H9 (cell line): Measurements from ENCODE around the gene KCNJ12. TPM values are rescaled to one million over a fixed set of nuclear protein-coding genes. Genes with fewer than 3 reads are reported as not detected.
A peak's percentile ranks its signal among the peaks of the same experiment; 100 is the strongest.

Source experiments
- DNase-seq: peaks from one replicate; pipeline ENCODE4 v3.0.0-alpha.2; 2017
- H2AFZ ChIP-seq: one replicate; pipeline ENCODE4 v1.6.1; 2013; ENCODE audit warnings: mild to moderate bottlenecking, low read length, control low read depth, moderate library complexity
- H2AK5ac ChIP-seq: 2 replicates; pipeline ENCODE4 v1.6.1; 2013; ENCODE audit warnings: low read length, control low read depth, mixed read lengths; ENCODE audit not compliant: insufficient read length
- H2BK120ac ChIP-seq: one replicate; pipeline ENCODE4 v1.6.1; 2013; ENCODE audit warnings: low read depth, mild to moderate bottlenecking, low read length, control low read depth, inconsistent platforms; ENCODE audit not compliant: poor library complexity, severe bottlenecking
- H2BK12ac ChIP-seq: 2 replicates; pipeline ENCODE4 v1.6.1; 2013; ENCODE audit warnings: low read length, control low read depth, mixed read lengths, low read depth; ENCODE audit not compliant: insufficient read length
- H2BK15ac ChIP-seq: 2 replicates; pipeline ENCODE4 v1.6.1; 2013; ENCODE audit warnings: low read depth, low read length, control low read depth
- H2BK20ac ChIP-seq: one replicate; pipeline ENCODE4 v1.6.1; 2013; ENCODE audit warnings: low read depth, mild to moderate bottlenecking, low read length, control low read depth, inconsistent platforms; ENCODE audit not compliant: poor library complexity, severe bottlenecking
- H2BK5ac ChIP-seq: 2 replicates; pipeline ENCODE4 v1.6.1; 2013; ENCODE audit warnings: low read length, control low read depth, mixed read lengths; ENCODE audit not compliant: insufficient read length
- H3K14ac ChIP-seq: 2 replicates; pipeline ENCODE4 v1.6.1; 2013; ENCODE audit warnings: low read length, control low read depth; ENCODE audit not compliant: insufficient read depth
- H3K18ac ChIP-seq: 2 replicates; pipeline ENCODE4 v1.6.1; 2013; ENCODE audit warnings: low read depth, mild to moderate bottlenecking, mixed read lengths, low read length, control low read depth; ENCODE audit not compliant: insufficient read length
- H3K23ac ChIP-seq: 2 replicates; pipeline ENCODE4 v1.6.1; 2013; ENCODE audit warnings: low read length, control low read depth, mixed read lengths, low read depth; ENCODE audit not compliant: insufficient read length
- H3K23me2 ChIP-seq: 2 replicates; pipeline ENCODE4 v1.6.1; 2013; ENCODE audit warnings: low read depth, mild to moderate bottlenecking, mixed read lengths, low read length, control low read depth; ENCODE audit not compliant: insufficient read length, poor library complexity, severe bottlenecking
- H3K27ac ChIP-seq: 2 replicates; pipeline ENCODE4 v1.5.1; 2013; ENCODE audit warnings: low read length, control low read depth, mixed read lengths, low read depth; ENCODE audit not compliant: insufficient read length
- H3K27me3 ChIP-seq: 2 replicates; pipeline ENCODE4 v1.6.1; 2013; ENCODE audit warnings: low read length, control low read depth, inconsistent platforms; ENCODE audit not compliant: insufficient read depth
- H3K4ac ChIP-seq: 2 replicates; pipeline ENCODE4 v1.6.1; 2013; ENCODE audit warnings: low read depth, mild to moderate bottlenecking, control low read depth, inconsistent platforms, low read length, moderate library complexity
- H3K4me1 ChIP-seq: 2 replicates; pipeline ENCODE4 v1.6.1; 2013; ENCODE audit warnings: low read length, control low read depth, inconsistent platforms; ENCODE audit not compliant: insufficient read depth
- H3K4me2 ChIP-seq: 2 replicates; pipeline ENCODE4 v1.6.1; 2013; ENCODE audit warnings: low read length, control low read depth, mixed read lengths; ENCODE audit not compliant: insufficient read length, insufficient read depth
- H3K56ac ChIP-seq: 2 replicates; pipeline ENCODE4 v1.6.1; 2013; ENCODE audit warnings: low read depth, mild to moderate bottlenecking, mixed read lengths, low read length, control low read depth; ENCODE audit not compliant: insufficient read length
- H3K79me1 ChIP-seq: 2 replicates; pipeline ENCODE4 v1.6.1; 2013; ENCODE audit warnings: low read depth, mild to moderate bottlenecking, moderate library complexity, low read length, control low read depth, inconsistent platforms; ENCODE audit not compliant: insufficient read depth, poor library complexity, severe bottlenecking
- H3K79me2 ChIP-seq: 2 replicates; pipeline ENCODE4 v1.6.1; 2013; ENCODE audit warnings: low read length, control low read depth, inconsistent platforms; ENCODE audit not compliant: insufficient read depth
- H3K9ac ChIP-seq: 2 replicates; pipeline ENCODE4 v1.6.1; 2013; ENCODE audit warnings: low read length, control low read depth, mixed read lengths; ENCODE audit not compliant: insufficient read length; ENCODE audit errors: extremely low read depth
- H3K9me3 ChIP-seq: one replicate; pipeline ENCODE4 v1.6.1; 2013; ENCODE audit warnings: low read depth, low read length, inconsistent platforms; ENCODE audit not compliant: control insufficient read depth
- H3T11ph ChIP-seq: one replicate; pipeline ENCODE4 v1.6.1; 2013; ENCODE audit warnings: mild to moderate bottlenecking, low read length, control low read depth, inconsistent platforms
- H4K20me1 ChIP-seq: one replicate; pipeline ENCODE4 v1.6.1; 2013; ENCODE audit not compliant: control insufficient read depth, insufficient read length, insufficient read depth
- H4K5ac ChIP-seq: 2 replicates; pipeline ENCODE4 v1.6.1; 2013; ENCODE audit warnings: low read depth, mild to moderate bottlenecking, mixed read lengths, low read length, control low read depth; ENCODE audit not compliant: insufficient read length
- H4K8ac ChIP-seq: replicated peaks from 2 replicates; pipeline ENCODE4 v1.6.1; 2013; ENCODE audit warnings: low read length, control low read depth, mixed read lengths, low read depth; ENCODE audit not compliant: insufficient read length
- H4K91ac ChIP-seq: 2 replicates; pipeline ENCODE4 v1.6.1; 2013; ENCODE audit warnings: low read depth, mild to moderate bottlenecking, moderate library complexity, mixed read lengths, low read length, control low read depth; ENCODE audit not compliant: insufficient read length
- H3K27ac Mint-ChIP-seq, 3 experiments: 2 replicates in 2 of 3; 3 replicates in 1 of 3; pipeline ENCODE4 v1.8.0; 2020 to 2021; ENCODE audit warnings: mixed read lengths in 3 of 3, mild to moderate bottlenecking in 1 of 3, moderate library complexity in 1 of 3
- H3K27me3 Mint-ChIP-seq: 2 replicates; pipeline ENCODE4 v1.8.0; 2021; ENCODE audit warnings: low read depth, mild to moderate bottlenecking, moderate library complexity, mixed read lengths
- H3K36me3 Mint-ChIP-seq, 3 experiments: 2 replicates in 2 of 3; 3 replicates in 1 of 3; pipeline ENCODE4 v1.8.0; 2020 to 2021; ENCODE audit warnings: low read depth in 3 of 3, mixed read lengths in 3 of 3; ENCODE audit not compliant: insufficient read depth in 1 of 3
- H3K4me1 Mint-ChIP-seq, 2 experiments: 2 replicates each; pipeline ENCODE4 v1.8.0; 2020; ENCODE audit warnings: mixed read lengths in 2 of 2
- H3K4me3 Mint-ChIP-seq, 2 experiments: 2 replicates in 1 of 2; 3 replicates in 1 of 2; pipeline ENCODE4 v1.8.0; 2020 to 2021; ENCODE audit warnings: mild to moderate bottlenecking in 2 of 2, mixed read lengths in 2 of 2, moderate library complexity in 1 of 2
- H3K9me3 Mint-ChIP-seq, 2 experiments: 2 replicates in 1 of 2; 3 replicates in 1 of 2; pipeline ENCODE4 v1.8.0; 2020; ENCODE audit warnings: mild to moderate bottlenecking in 2 of 2, mixed read lengths in 2 of 2, moderate library complexity in 1 of 2
- WGBS: extraction: QIAGEN DNeasy Blood & Tissue Kit; methylation state at CpG from one replicate; pipeline ENCODE4 v1.1.7; 2013; ENCODE audit warnings: missing lambda C conversion rate, low lambda C conversion rate, mixed read lengths; ENCODE audit not compliant: insufficient read length; ENCODE audit errors: extremely low coverage; 5-methylcytosine and 5-hydroxymethylcytosine counted together
- total RNA-seq: library from RNA; stranded (reverse); gene quantifications from 2 replicates; pipeline ENCODE4 v1.2.1, GENCODE V29; 2021
- TF ChIP-seq, protein P1 (sequence below): fragments of 200-600 bp; sonication (generic); conservative IDR thresholded peaks from 3 replicates; pipeline ENCODE4 v1.8.0; 2021; ENCODE audit warnings: antibody characterized with exemption, mild to moderate bottlenecking

Gene KCNJ12
- total RNA-seq, 1 experiment from 2014 or later: 0.39 TPM

GRCh38 chr17:21374441-21375161 lies 1.6 kb upstream of the KCNJ12 start:
- no peak overlapping the region for H4K5ac ChIP-seq
- no peak overlapping the region for H3K9ac ChIP-seq
- H3K56ac ChIP-seq: no peak overlapping the region
- no peak for DNase-seq
- no CpG with 5 or more reads among the region's 8 CpGs for WGBS
- H3K36me3 Mint-ChIP-seq: no peaks in the 10 kb centered on the region
- peaks cover 23 to 48% of the 10 kb centered on the region in 2 experiments for H3K4me1 Mint-ChIP-seq
- no peaks in the 10 kb centered on the region for H3K79me2 ChIP-seq
- no peak overlapping the region for H2AFZ ChIP-seq
- no peak overlapping the region for H3K27ac Mint-ChIP-seq
- no peak overlapping the region for H3K18ac ChIP-seq
- H3K23ac ChIP-seq: no peak overlapping the region
- H3K4me3 Mint-ChIP-seq: peak overlapping the region in 1 of 2 experiments; percentile 76; a peak in 1 of 5 replicates
- H3K4me2 ChIP-seq: no peak overlapping the region
- H2AK5ac ChIP-seq: no peak overlapping the region
- H2BK20ac ChIP-seq: no peak overlapping the region
- no peaks in the 10 kb centered on the region for H3K9me3 ChIP-seq
- H3K4me1 ChIP-seq: no peaks in the 10 kb centered on the region
- H3K27me3 ChIP-seq: peaks cover 14% of the 10 kb centered on the region; the same call in 1 of the 2 replicates
- TF ChIP-seq, protein P1, sequence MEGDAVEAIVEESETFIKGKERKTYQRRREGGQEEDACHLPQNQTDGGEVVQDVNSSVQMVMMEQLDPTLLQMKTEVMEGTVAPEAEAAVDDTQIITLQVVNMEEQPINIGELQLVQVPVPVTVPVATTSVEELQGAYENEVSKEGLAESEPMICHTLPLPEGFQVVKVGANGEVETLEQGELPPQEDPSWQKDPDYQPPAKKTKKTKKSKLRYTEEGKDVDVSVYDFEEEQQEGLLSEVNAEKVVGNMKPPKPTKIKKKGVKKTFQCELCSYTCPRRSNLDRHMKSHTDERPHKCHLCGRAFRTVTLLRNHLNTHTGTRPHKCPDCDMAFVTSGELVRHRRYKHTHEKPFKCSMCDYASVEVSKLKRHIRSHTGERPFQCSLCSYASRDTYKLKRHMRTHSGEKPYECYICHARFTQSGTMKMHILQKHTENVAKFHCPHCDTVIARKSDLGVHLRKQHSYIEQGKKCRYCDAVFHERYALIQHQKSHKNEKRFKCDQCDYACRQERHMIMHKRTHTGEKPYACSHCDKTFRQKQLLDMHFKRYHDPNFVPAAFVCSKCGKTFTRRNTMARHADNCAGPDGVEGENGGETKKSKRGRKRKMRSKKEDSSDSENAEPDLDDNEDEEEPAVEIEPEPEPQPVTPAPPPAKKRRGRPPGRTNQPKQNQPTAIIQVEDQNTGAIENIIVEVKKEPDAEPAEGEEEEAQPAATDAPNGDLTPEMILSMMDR: peak; percentile 35; the same call in 2 of the 3 replicates
- H2BK12ac ChIP-seq: no peak overlapping the region
- no peak overlapping the region for H4K91ac ChIP-seq
- no peak overlapping the region for H4K8ac ChIP-seq
- no peak overlapping the region for H3K27ac ChIP-seq
- peaks cover 15% of the 10 kb centered on the region for H3K23me2 ChIP-seq
- no peak overlapping the region for H2BK15ac ChIP-seq
- no peak overlapping the region for H3K14ac ChIP-seq
- no peak overlapping the region for H2BK120ac ChIP-seq
- H3K4ac ChIP-seq: no peak overlapping the region
- no peaks in the 10 kb centered on the region; a peak in 1 of 5 replicates for H3K9me3 Mint-ChIP-seq
- no peak overlapping the region for H3T11ph ChIP-seq
- H3K27me3 Mint-ChIP-seq: peaks cover 67% of the 10 kb centered on the region
- peaks cover 2% of the 10 kb centered on the region for H4K20me1 ChIP-seq
- no peaks in the 10 kb centered on the region for H3K79me1 ChIP-seq
- H2BK5ac ChIP-seq: no peak overlapping the region
